Measurements from ENCODE around the gene SLC25A21.

GRCh38 chr14:36702474-36702873, 469.9 kb downstream of the SLC25A21 start:
- TF ChIP-seq CTCF (IDR thresholded peaks at IDR 0.05 in 8 of 11, conservative IDR thresholded peaks at IDR 0.05 in 3 of 11), result no peak
- TF ChIP-seq POLR2A (IDR thresholded peaks at IDR 0.05), result no peak
